GM23338 (cell line): ENCODE measurements around the gene NAA80. TPM values are rescaled to one million over a fixed set of nuclear protein-coding genes. Genes with fewer than 3 reads are reported as not detected.

Source experiments
- ATAC-seq: fragments of 200-7000 bp; cut with Tn5 transposase; 3 replicates; pipeline ENCODE4 v1.9.1; 2020
- DNase-seq: peaks from one replicate; pipeline ENCODE4 v3.0.0-alpha.2; 2015; ENCODE audit warnings: low spot score
- H2AFZ ChIP-seq: fragments of 200-600 bp; sonication (generic); 2 replicates; pipeline ENCODE4 v1.8.0; 2016; ENCODE audit warnings: antibody characterized with exemption, mild to moderate bottlenecking, moderate library complexity
- H3F3A ChIP-seq: fragments of 200-600 bp; sonication (generic); replicated peaks from 2 replicates; pipeline ENCODE4 v1.8.0; 2017; ENCODE audit warnings: antibody characterized with exemption, mixed run types, low read depth
- H3K27ac ChIP-seq: fragments of 200-600 bp; sonication (generic); 2 replicates; pipeline ENCODE4 v1.6.1; 2016; ENCODE audit warnings: low read depth
- H3K27me3 ChIP-seq: fragments of 200-600 bp; sonication (generic); 2 replicates; pipeline ENCODE4 v1.8.0; 2016; ENCODE audit warnings: mild to moderate bottlenecking, mixed run types, moderate library complexity; ENCODE audit not compliant: insufficient read depth
- H3K36me3 ChIP-seq: fragments of 200-600 bp; sonication (generic); 2 replicates; pipeline ENCODE4 v1.8.0; 2016; ENCODE audit warnings: mild to moderate bottlenecking; ENCODE audit not compliant: insufficient read depth
- H3K4me1 ChIP-seq: fragments of 200-600 bp; sonication (generic); 2 replicates; pipeline ENCODE4 v1.8.0; 2016; ENCODE audit warnings: mild to moderate bottlenecking, moderate library complexity; ENCODE audit not compliant: insufficient read depth
- H3K4me2 ChIP-seq: fragments of 200-600 bp; sonication (generic); 2 replicates; pipeline ENCODE4 v1.7.1; 2017; ENCODE audit warnings: mixed run types
- H3K4me3 ChIP-seq: fragments of 200-600 bp; sonication (generic); 2 replicates; pipeline ENCODE4 v1.6.1; 2016; ENCODE audit warnings: mixed run types
- H3K79me2 ChIP-seq: fragments of 200-600 bp; sonication (generic); replicated peaks from 2 replicates; pipeline ENCODE4 v1.8.0; 2017; ENCODE audit warnings: mild to moderate bottlenecking; ENCODE audit not compliant: insufficient read depth
- H3K9me2 ChIP-seq: fragments of 200-600 bp; sonication (generic); 2 replicates; pipeline ENCODE4 v1.8.0; 2017; ENCODE audit not compliant: insufficient read depth
- H4K20me1 ChIP-seq: fragments of 200-600 bp; sonication (generic); replicated peaks from 2 replicates; pipeline ENCODE4 v1.8.0; 2017; ENCODE audit warnings: mild to moderate bottlenecking; ENCODE audit not compliant: insufficient read depth
- H3K27ac Mint-ChIP-seq: 2 replicates; pipeline ENCODE4 v1.8.0; 2020; ENCODE audit warnings: inconsistent platforms, mild to moderate bottlenecking, moderate library complexity, mixed read lengths
- H3K27me3 Mint-ChIP-seq: 3 replicates; pipeline ENCODE4 v1.8.0; 2022; ENCODE audit warnings: low read depth, mild to moderate bottlenecking, moderate library complexity, mixed read lengths, inconsistent platforms; ENCODE audit not compliant: insufficient read depth, poor library complexity
- H3K36me3 Mint-ChIP-seq: 3 replicates; pipeline ENCODE4 v1.8.0; 2021; ENCODE audit warnings: low read depth, mild to moderate bottlenecking, inconsistent platforms, moderate library complexity, mixed read lengths
- H3K4me1 Mint-ChIP-seq: 3 replicates; pipeline ENCODE4 v1.8.0; 2020; ENCODE audit warnings: mild to moderate bottlenecking, inconsistent platforms, mixed read lengths
- H3K4me3 Mint-ChIP-seq: 3 replicates; pipeline ENCODE4 v1.8.0; 2021; ENCODE audit warnings: moderate library complexity, mild to moderate bottlenecking, inconsistent platforms, mixed read lengths
- H3K9me3 Mint-ChIP-seq: 3 replicates; pipeline ENCODE4 v1.8.0; 2020; ENCODE audit warnings: moderate library complexity, mild to moderate bottlenecking, inconsistent platforms, mixed read lengths
- CREB1 ChIP-seq: fragments of 250-450 bp; sonication (Bioruptor Pico); IDR thresholded peaks from 2 replicates; pipeline ENCODE4 v1.5.0; 2020; ENCODE audit warnings: low read depth, mild to moderate bottlenecking, moderate library complexity
- CTCF ChIP-seq, 2 experiments: fragments of 200-600 bp in 1 of 2; sonication (generic) in 1 of 2; conservative IDR thresholded peaks; 2 replicates each; pipeline versions ENCODE4 v1.5.1 to v1.6.1; 2016 to 2017; ENCODE audit warnings: antibody characterized with exemption in 2 of 2, low read depth in 2 of 2, mild to moderate bottlenecking in 2 of 2, moderate library complexity in 1 of 2
- ETS1 ChIP-seq: IDR thresholded peaks from 2 replicates; pipeline ENCODE4 v1.6.1; 2016; ENCODE audit warnings: antibody characterized with exemption
- EZH2 ChIP-seq: fragments of 200-600 bp; sonication (generic); IDR thresholded peaks from one replicate; pipeline ENCODE4 v1.8.0; 2017; ENCODE audit warnings: antibody characterized with exemption, mild to moderate bottlenecking, low read depth; ENCODE audit not compliant: unreplicated experiment
- EZH2phosphoT487 ChIP-seq: fragments of 200-600 bp; sonication (generic); IDR thresholded peaks from one replicate; pipeline ENCODE4 v1.8.1; 2018; ENCODE audit warnings: antibody characterized with exemption; ENCODE audit not compliant: unreplicated experiment
- JUNB ChIP-seq: IDR thresholded peaks from one replicate; pipeline ENCODE4 v1.6.1; 2016; ENCODE audit warnings: antibody characterized with exemption; ENCODE audit not compliant: unreplicated experiment
- NANOG ChIP-seq: IDR thresholded peaks from 2 replicates; pipeline ENCODE4 v1.6.1; 2016; ENCODE audit warnings: antibody characterized with exemption, borderline replicate concordance
- POLR2AphosphoS5 ChIP-seq: IDR thresholded peaks from 2 replicates; pipeline ENCODE4 v1.6.1; 2016; ENCODE audit warnings: antibody characterized with exemption, low read depth
- REST ChIP-seq: IDR thresholded peaks from one replicate; pipeline ENCODE4 v1.6.1; 2018; ENCODE audit warnings: antibody characterized with exemption; ENCODE audit not compliant: unreplicated experiment
- STAT1 ChIP-seq: IDR thresholded peaks from one replicate; pipeline ENCODE4 v1.6.1; 2016; ENCODE audit warnings: antibody characterized with exemption; ENCODE audit not compliant: unreplicated experiment
- ZNF114 ChIP-seq: fragments of 250-450 bp; sonication (Bioruptor Pico); IDR thresholded peaks from 2 replicates; pipeline ENCODE4 v1.5.0; 2020; ENCODE audit warnings: mild to moderate bottlenecking, moderate library complexity
- ZNF331 ChIP-seq: fragments of 250-450 bp; sonication (Bioruptor Pico); IDR thresholded peaks from 2 replicates; pipeline ENCODE4 v1.5.0; 2020; ENCODE audit warnings: low read depth, mild to moderate bottlenecking, moderate library complexity
- ZNF462 ChIP-seq: fragments of 250-450 bp; sonication (Bioruptor Pico); IDR thresholded peaks from 2 replicates; pipeline ENCODE4 v1.5.0; 2020; ENCODE audit warnings: mild to moderate bottlenecking, moderate library complexity
- polyA plus RNA-seq: library from polyadenylated mRNA; unstranded; fragments of >200 nt; fragmentation: Nextera tagmentation; extraction: Ambion mirVana; gene quantifications from 2 replicates; pipeline ENCODE4 v1.2.1, GENCODE V29; 2016
- total RNA-seq: library from RNA; depleted of rRNA; stranded (reverse); fragments of >200 nt; shearing (Covaris generic); gene quantifications from 2 replicates; pipeline ENCODE4 v1.2.3, GENCODE V29; 2014

The NAA80 gene
- total and polyA plus RNA-seq, 2 experiments from 2014 or later, result 12.1 to 16.7 TPM

GRCh38 chr3:50299638-50299928 lies 378 bp upstream of the NAA80 start:
- peak overlapping the region; percentile 49 for H3K4me3 ChIP-seq
- peak overlapping the region; percentile 56; the same call in 1 of the 2 replicates for H3K27ac ChIP-seq
- Mint-ChIP-seq H3K9me3 (peaks cover 1% of the 10 kb centered on the region; the same call in 1 of the 3 replicates), H3K27ac (peak overlapping the region; percentile 48; the same call in 1 of the 2 replicates), H3K4me3 (peak overlapping the region; percentile 98), H3K27me3 (peaks cover 23% of the 10 kb centered on the region), H3K4me1 (peaks cover 22% of the 10 kb centered on the region), H3K36me3 (0 out of 3 replicates have a peak, but pooled peaks cover under 1% of the 10 kb centered on the region)
- peaks cover 17% of the 10 kb centered on the region for H3F3A ChIP-seq
- H3K79me2 ChIP-seq, result no peaks in the 10 kb centered on the region
- H4K20me1 ChIP-seq, result no peaks in the 10 kb centered on the region
- DNase-seq (no peak), ATAC-seq (no peak; the same call in 2 of the 3 replicates)
- H3K9me2 ChIP-seq, result no peaks in the 10 kb centered on the region
- TF ChIP-seq CREB1 (CRISPR knock-in tag) (no peak), NANOG (no peak), JUNB (no peak), ZNF114 (CRISPR knock-in tag) (no peak), EZH2phosphoT487 (no peak), ETS1 (no peak), EZH2 (no peak), CTCF (conservative IDR thresholded peaks at IDR 0.05; ENCODE audit: low read depth in 2 of 2) (no peak), ZNF331 (CRISPR knock-in tag) (no peak), REST (no peak), STAT1 (no peak), ZNF462 (CRISPR knock-in tag) (no peak), POLR2AphosphoS5 (no peak)
- no peaks in the 10 kb centered on the region for H3K27me3 ChIP-seq
- H2AFZ ChIP-seq, result peak overlapping the region; percentile 44; the same call in 1 of the 2 replicates
- H3K36me3 ChIP-seq, result no peaks in the 10 kb centered on the region
- peak overlapping the region; percentile 77 for H3K4me2 ChIP-seq
- H3K4me1 ChIP-seq, result peaks cover 25% of the 10 kb centered on the region
